GM23338 (cell line): Measurements from ENCODE around the gene EGLN2. TPM values are rescaled to one million over a fixed set of nuclear protein-coding genes. Genes with fewer than 3 reads are reported as not detected.
A peak's percentile ranks its signal among the peaks of the same experiment; 100 is the strongest.

ENCODE experiments used
- ATAC-seq: fragments of 200-7000 bp; cut with Tn5 transposase; 3 replicates; pipeline ENCODE4 v1.9.1; 2020
- DNase-seq: peaks from one replicate; pipeline ENCODE4 v3.0.0-alpha.2; 2015; ENCODE audit warnings: low spot score
- H2AFZ ChIP-seq: fragments of 200-600 bp; sonication (generic); 2 replicates; pipeline ENCODE4 v1.8.0; 2016; ENCODE audit warnings: antibody characterized with exemption, mild to moderate bottlenecking, moderate library complexity
- H3F3A ChIP-seq: fragments of 200-600 bp; sonication (generic); replicated peaks from 2 replicates; pipeline ENCODE4 v1.8.0; 2017; ENCODE audit warnings: antibody characterized with exemption, mixed run types, low read depth
- H3K27ac ChIP-seq: fragments of 200-600 bp; sonication (generic); 2 replicates; pipeline ENCODE4 v1.6.1; 2016; ENCODE audit warnings: low read depth
- H3K27me3 ChIP-seq: fragments of 200-600 bp; sonication (generic); 2 replicates; pipeline ENCODE4 v1.8.0; 2016; ENCODE audit warnings: mild to moderate bottlenecking, mixed run types, moderate library complexity; ENCODE audit not compliant: insufficient read depth
- H3K36me3 ChIP-seq: fragments of 200-600 bp; sonication (generic); 2 replicates; pipeline ENCODE4 v1.8.0; 2016; ENCODE audit warnings: mild to moderate bottlenecking; ENCODE audit not compliant: insufficient read depth
- H3K4me1 ChIP-seq: fragments of 200-600 bp; sonication (generic); 2 replicates; pipeline ENCODE4 v1.8.0; 2016; ENCODE audit warnings: mild to moderate bottlenecking, moderate library complexity; ENCODE audit not compliant: insufficient read depth
- H3K4me2 ChIP-seq: fragments of 200-600 bp; sonication (generic); 2 replicates; pipeline ENCODE4 v1.7.1; 2017; ENCODE audit warnings: mixed run types
- H3K4me3 ChIP-seq: fragments of 200-600 bp; sonication (generic); 2 replicates; pipeline ENCODE4 v1.6.1; 2016; ENCODE audit warnings: mixed run types
- H3K79me2 ChIP-seq: fragments of 200-600 bp; sonication (generic); replicated peaks from 2 replicates; pipeline ENCODE4 v1.8.0; 2017; ENCODE audit warnings: mild to moderate bottlenecking; ENCODE audit not compliant: insufficient read depth
- H3K9me2 ChIP-seq: fragments of 200-600 bp; sonication (generic); 2 replicates; pipeline ENCODE4 v1.8.0; 2017; ENCODE audit not compliant: insufficient read depth
- H4K20me1 ChIP-seq: fragments of 200-600 bp; sonication (generic); replicated peaks from 2 replicates; pipeline ENCODE4 v1.8.0; 2017; ENCODE audit warnings: mild to moderate bottlenecking; ENCODE audit not compliant: insufficient read depth
- H3K27ac Mint-ChIP-seq: 2 replicates; pipeline ENCODE4 v1.8.0; 2020; ENCODE audit warnings: inconsistent platforms, mild to moderate bottlenecking, moderate library complexity, mixed read lengths
- H3K27me3 Mint-ChIP-seq: 3 replicates; pipeline ENCODE4 v1.8.0; 2022; ENCODE audit warnings: low read depth, mild to moderate bottlenecking, moderate library complexity, mixed read lengths, inconsistent platforms; ENCODE audit not compliant: insufficient read depth, poor library complexity
- H3K36me3 Mint-ChIP-seq: 3 replicates; pipeline ENCODE4 v1.8.0; 2021; ENCODE audit warnings: low read depth, mild to moderate bottlenecking, inconsistent platforms, moderate library complexity, mixed read lengths
- H3K4me1 Mint-ChIP-seq: 3 replicates; pipeline ENCODE4 v1.8.0; 2020; ENCODE audit warnings: mild to moderate bottlenecking, inconsistent platforms, mixed read lengths
- H3K4me3 Mint-ChIP-seq: 3 replicates; pipeline ENCODE4 v1.8.0; 2021; ENCODE audit warnings: moderate library complexity, mild to moderate bottlenecking, inconsistent platforms, mixed read lengths
- H3K9me3 Mint-ChIP-seq: 3 replicates; pipeline ENCODE4 v1.8.0; 2020; ENCODE audit warnings: moderate library complexity, mild to moderate bottlenecking, inconsistent platforms, mixed read lengths
- CREB1 ChIP-seq: fragments of 250-450 bp; sonication (Bioruptor Pico); IDR thresholded peaks from 2 replicates; pipeline ENCODE4 v1.5.0; 2020; ENCODE audit warnings: low read depth, mild to moderate bottlenecking, moderate library complexity
- EZH2 ChIP-seq: fragments of 200-600 bp; sonication (generic); IDR thresholded peaks from one replicate; pipeline ENCODE4 v1.8.0; 2017; ENCODE audit warnings: antibody characterized with exemption, mild to moderate bottlenecking, low read depth; ENCODE audit not compliant: unreplicated experiment
- POLR2AphosphoS5 ChIP-seq: IDR thresholded peaks from 2 replicates; pipeline ENCODE4 v1.6.1; 2016; ENCODE audit warnings: antibody characterized with exemption, low read depth
- STAT1 ChIP-seq: IDR thresholded peaks from one replicate; pipeline ENCODE4 v1.6.1; 2016; ENCODE audit warnings: antibody characterized with exemption; ENCODE audit not compliant: unreplicated experiment
- ZNF114 ChIP-seq: fragments of 250-450 bp; sonication (Bioruptor Pico); IDR thresholded peaks from 2 replicates; pipeline ENCODE4 v1.5.0; 2020; ENCODE audit warnings: mild to moderate bottlenecking, moderate library complexity
- polyA plus RNA-seq: library from polyadenylated mRNA; unstranded; fragments of >200 nt; fragmentation: Nextera tagmentation; extraction: Ambion mirVana; gene quantifications from 2 replicates; pipeline ENCODE4 v1.2.1, GENCODE V29; 2016
- total RNA-seq: library from RNA; depleted of rRNA; stranded (reverse); fragments of >200 nt; shearing (Covaris generic); gene quantifications from 2 replicates; pipeline ENCODE4 v1.2.3, GENCODE V29; 2014
- TF ChIP-seq, protein P1 (sequence below): fragments of 250-450 bp; sonication (Bioruptor Pico); IDR thresholded peaks from 2 replicates; pipeline ENCODE4 v1.5.0; 2020; ENCODE audit warnings: mild to moderate bottlenecking, moderate library complexity
- TF ChIP-seq, protein P2 (sequence below): IDR thresholded peaks from one replicate; pipeline ENCODE4 v1.6.1; 2018; ENCODE audit warnings: antibody characterized with exemption; ENCODE audit not compliant: unreplicated experiment
- TF ChIP-seq, protein P3 (sequence below): IDR thresholded peaks from 2 replicates; pipeline ENCODE4 v1.6.1; 2016; ENCODE audit warnings: antibody characterized with exemption

EGLN2 gene
- total and polyA plus RNA-seq, 2 experiments from 2014 or later, result 59.9 to 118 TPM

DNA sequence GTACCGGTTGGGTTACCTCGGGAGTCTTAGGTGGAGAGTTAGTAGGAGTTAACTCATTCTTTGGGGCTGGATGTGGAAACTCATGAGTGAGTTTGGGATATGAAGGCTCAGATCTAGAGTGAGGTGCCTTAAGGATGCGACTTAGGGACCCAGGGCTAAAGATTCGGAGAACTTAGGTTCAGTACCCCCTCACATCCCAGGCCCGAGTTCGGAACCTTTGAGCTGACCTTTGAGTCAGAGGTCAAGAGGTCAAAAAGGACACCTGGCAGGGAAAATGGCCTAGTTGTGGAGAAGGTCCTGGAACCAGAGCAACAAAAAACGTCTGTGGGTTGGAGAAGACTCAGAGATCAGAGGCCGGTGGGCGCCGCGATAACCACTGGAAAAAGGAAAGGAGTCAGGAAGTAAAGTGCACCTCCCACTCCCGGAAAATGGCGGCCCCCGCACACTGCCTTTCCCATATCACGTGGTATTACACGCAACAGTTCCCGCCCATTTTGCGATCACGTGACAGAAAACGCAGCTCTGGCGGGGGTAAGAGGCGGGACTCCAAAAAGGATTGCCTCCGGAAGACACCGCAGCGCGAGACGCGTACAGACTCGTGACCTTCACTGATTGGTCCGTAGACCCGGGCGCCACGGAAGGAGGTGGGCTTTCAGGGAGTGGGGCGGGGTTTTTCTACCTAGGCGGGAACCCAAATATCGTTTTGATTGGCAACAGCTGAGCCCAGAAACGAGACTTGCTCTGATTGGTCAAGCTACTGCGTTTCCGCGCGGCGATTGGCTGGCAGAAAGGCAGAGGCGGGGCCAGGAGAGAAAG is 48.7 kb upstream of the EGLN2 start, which contains the start of gene ACTMAP:
Gene ACTMAP, minus strand, starts transcription at position 420 of the 816 bp plus-strand sequence. CDS start 674 bp downstream, outside the sequence.
- TF ChIP-seq, protein P1, sequence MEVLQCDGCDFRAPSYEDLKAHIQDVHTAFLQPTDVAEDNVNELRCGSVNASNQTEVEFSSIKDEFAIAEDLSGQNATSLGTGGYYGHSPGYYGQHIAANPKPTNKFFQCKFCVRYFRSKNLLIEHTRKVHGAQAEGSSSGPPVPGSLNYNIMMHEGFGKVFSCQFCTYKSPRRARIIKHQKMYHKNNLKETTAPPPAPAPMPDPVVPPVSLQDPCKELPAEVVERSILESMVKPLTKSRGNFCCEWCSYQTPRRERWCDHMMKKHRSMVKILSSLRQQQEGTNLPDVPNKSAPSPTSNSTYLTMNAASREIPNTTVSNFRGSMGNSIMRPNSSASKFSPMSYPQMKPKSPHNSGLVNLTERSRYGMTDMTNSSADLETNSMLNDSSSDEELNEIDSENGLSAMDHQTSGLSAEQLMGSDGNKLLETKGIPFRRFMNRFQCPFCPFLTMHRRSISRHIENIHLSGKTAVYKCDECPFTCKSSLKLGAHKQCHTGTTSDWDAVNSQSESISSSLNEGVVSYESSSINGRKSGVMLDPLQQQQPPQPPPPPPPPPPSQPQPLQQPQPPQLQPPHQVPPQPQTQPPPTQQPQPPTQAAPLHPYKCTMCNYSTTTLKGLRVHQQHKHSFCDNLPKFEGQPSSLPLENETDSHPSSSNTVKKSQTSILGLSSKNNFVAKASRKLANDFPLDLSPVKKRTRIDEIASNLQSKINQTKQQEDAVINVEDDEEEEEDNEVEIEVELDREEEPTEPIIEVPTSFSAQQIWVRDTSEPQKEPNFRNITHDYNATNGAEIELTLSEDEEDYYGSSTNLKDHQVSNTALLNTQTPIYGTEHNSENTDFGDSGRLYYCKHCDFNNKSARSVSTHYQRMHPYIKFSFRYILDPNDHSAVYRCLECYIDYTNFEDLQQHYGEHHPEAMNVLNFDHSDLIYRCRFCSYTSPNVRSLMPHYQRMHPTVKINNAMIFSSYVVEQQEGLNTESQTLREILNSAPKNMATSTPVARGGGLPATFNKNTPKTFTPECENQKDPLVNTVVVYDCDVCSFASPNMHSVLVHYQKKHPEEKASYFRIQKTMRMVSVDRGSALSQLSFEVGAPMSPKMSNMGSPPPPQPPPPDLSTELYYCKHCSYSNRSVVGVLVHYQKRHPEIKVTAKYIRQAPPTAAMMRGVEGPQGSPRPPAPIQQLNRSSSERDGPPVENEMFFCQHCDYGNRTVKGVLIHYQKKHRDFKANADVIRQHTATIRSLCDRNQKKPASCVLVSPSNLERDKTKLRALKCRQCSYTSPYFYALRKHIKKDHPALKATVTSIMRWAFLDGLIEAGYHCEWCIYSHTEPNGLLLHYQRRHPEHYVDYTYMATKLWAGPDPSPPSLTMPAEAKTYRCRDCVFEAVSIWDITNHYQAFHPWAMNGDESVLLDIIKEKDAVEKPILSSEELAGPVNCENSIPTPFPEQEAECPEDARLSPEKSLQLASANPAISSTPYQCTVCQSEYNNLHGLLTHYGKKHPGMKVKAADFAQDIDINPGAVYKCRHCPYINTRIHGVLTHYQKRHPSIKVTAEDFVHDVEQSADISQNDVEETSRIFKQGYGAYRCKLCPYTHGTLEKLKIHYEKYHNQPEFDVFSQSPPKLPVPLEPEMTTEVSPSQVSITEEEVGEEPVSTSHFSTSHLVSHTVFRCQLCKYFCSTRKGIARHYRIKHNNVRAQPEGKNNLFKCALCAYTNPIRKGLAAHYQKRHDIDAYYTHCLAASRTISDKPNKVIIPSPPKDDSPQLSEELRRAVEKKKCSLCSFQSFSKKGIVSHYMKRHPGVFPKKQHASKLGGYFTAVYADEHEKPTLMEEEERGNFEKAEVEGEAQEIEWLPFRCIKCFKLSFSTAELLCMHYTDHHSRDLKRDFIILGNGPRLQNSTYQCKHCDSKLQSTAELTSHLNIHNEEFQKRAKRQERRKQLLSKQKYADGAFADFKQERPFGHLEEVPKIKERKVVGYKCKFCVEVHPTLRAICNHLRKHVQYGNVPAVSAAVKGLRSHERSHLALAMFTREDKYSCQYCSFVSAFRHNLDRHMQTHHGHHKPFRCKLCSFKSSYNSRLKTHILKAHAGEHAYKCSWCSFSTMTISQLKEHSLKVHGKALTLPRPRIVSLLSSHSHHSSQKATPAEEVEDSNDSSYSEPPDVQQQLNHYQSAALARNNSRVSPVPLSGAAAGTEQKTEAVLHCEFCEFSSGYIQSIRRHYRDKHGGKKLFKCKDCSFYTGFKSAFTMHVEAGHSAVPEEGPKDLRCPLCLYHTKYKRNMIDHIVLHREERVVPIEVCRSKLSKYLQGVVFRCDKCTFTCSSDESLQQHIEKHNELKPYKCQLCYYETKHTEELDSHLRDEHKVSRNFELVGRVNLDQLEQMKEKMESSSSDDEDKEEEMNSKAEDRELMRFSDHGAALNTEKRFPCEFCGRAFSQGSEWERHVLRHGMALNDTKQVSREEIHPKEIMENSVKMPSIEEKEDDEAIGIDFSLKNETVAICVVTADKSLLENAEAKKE (CRISPR knock-in tag), result no peak
- TF ChIP-seq, protein P2, sequence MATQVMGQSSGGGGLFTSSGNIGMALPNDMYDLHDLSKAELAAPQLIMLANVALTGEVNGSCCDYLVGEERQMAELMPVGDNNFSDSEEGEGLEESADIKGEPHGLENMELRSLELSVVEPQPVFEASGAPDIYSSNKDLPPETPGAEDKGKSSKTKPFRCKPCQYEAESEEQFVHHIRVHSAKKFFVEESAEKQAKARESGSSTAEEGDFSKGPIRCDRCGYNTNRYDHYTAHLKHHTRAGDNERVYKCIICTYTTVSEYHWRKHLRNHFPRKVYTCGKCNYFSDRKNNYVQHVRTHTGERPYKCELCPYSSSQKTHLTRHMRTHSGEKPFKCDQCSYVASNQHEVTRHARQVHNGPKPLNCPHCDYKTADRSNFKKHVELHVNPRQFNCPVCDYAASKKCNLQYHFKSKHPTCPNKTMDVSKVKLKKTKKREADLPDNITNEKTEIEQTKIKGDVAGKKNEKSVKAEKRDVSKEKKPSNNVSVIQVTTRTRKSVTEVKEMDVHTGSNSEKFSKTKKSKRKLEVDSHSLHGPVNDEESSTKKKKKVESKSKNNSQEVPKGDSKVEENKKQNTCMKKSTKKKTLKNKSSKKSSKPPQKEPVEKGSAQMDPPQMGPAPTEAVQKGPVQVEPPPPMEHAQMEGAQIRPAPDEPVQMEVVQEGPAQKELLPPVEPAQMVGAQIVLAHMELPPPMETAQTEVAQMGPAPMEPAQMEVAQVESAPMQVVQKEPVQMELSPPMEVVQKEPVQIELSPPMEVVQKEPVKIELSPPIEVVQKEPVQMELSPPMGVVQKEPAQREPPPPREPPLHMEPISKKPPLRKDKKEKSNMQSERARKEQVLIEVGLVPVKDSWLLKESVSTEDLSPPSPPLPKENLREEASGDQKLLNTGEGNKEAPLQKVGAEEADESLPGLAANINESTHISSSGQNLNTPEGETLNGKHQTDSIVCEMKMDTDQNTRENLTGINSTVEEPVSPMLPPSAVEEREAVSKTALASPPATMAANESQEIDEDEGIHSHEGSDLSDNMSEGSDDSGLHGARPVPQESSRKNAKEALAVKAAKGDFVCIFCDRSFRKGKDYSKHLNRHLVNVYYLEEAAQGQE, result no peak
- TF ChIP-seq ZNF114 (CRISPR knock-in tag) (no peak), POLR2AphosphoS5 (peak; percentile 53), EZH2 (no peak), STAT1 (no peak), CREB1 (CRISPR knock-in tag) (peak; percentile 90)
- TF ChIP-seq, protein P3, sequence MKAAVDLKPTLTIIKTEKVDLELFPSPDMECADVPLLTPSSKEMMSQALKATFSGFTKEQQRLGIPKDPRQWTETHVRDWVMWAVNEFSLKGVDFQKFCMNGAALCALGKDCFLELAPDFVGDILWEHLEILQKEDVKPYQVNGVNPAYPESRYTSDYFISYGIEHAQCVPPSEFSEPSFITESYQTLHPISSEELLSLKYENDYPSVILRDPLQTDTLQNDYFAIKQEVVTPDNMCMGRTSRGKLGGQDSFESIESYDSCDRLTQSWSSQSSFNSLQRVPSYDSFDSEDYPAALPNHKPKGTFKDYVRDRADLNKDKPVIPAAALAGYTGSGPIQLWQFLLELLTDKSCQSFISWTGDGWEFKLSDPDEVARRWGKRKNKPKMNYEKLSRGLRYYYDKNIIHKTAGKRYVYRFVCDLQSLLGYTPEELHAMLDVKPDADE, result 0 out of 2 replicates have a peak, but pooled peaks have one; percentile 24
- H3F3A ChIP-seq, result peaks cover 1% of the 10 kb centered on the region; the same call in 1 of the 2 replicates
- peak within 1 kb of the TSS; percentile 98 for H3K4me3 Mint-ChIP-seq
- peaks cover 3% of the 10 kb centered on the region; the same call in 1 of the 3 replicates for H3K9me3 Mint-ChIP-seq
- peak within 1 kb of the TSS; percentile 98 for H3K27ac ChIP-seq
- ATAC-seq, result peak; percentile 85
- H2AFZ ChIP-seq, result no peak within 1 kb of the TSS
- peak within 1 kb of the TSS; percentile 89 for H3K4me3 ChIP-seq
- H3K4me1 ChIP-seq, result peaks cover 31% of the 10 kb centered on the region
- peak; percentile 100 for DNase-seq
- H3K4me2 ChIP-seq, result peak within 1 kb of the TSS; percentile 98
- peaks cover 32% of the 10 kb centered on the region for H3K4me1 Mint-ChIP-seq
- H3K27me3 ChIP-seq, result no peaks in the 10 kb centered on the region
- peaks cover 18% of the 10 kb centered on the region for H4K20me1 ChIP-seq
- H3K36me3 ChIP-seq, result peaks cover 6% of the 10 kb centered on the region
- peaks cover 47% of the 10 kb centered on the region for H3K79me2 ChIP-seq
- H3K27me3 Mint-ChIP-seq, result peaks cover 30% of the 10 kb centered on the region
- peak within 1 kb of the TSS; percentile 99 for H3K27ac Mint-ChIP-seq
- H3K9me2 ChIP-seq, result no peaks in the 10 kb centered on the region; the same call in 1 of the 2 replicates
- peaks cover 46% of the 10 kb centered on the region for H3K36me3 Mint-ChIP-seq
